ENCODE data around the gene CHD1.

GRCh38 chr5:98843481-98843880 lies 85.3 kb downstream of the CHD1 start:
- TF ChIP-seq POLR2A (IDR thresholded peaks at IDR 0.05; ENCODE audit: low read depth, low read length) (no peak), RFX5 (IDR thresholded peaks at IDR 0.05; ENCODE audit: low read depth, low read length) (no peak), RAD21 (IDR thresholded peaks at IDR 0.05; ENCODE audit: low read length) (no peak)

All from IMR-90 (cell line).